Keratinocyte (primary cell): ENCODE measurements around the gene CHSY1. TPM values are rescaled to one million over a fixed set of nuclear protein-coding genes. Genes with fewer than 3 reads are reported as not detected.

Source experiments
- DNase-seq: peaks from one replicate; pipeline ENCODE4 v3.0.0-alpha.2; 2011; ENCODE audit warnings: low read depth, missing footprints, low spot score
- FAIRE-seq: peaks from 2 replicates; lab custom pipeline; 2011; peaks lifted over from hg19 to GRCh38; lab: Jason Lieb, UNC
- H2AFZ ChIP-seq: 2 replicates; pipeline ENCODE4 v1.6.0; 2012; ENCODE audit warnings: low read length, control low read depth, inconsistent platforms; ENCODE audit not compliant: control insufficient read depth
- H3K27ac ChIP-seq: 2 replicates; pipeline ENCODE4 v1.5.1; 2011; ENCODE audit warnings: low read length; ENCODE audit not compliant: control insufficient read depth, insufficient read depth
- H3K27me3 ChIP-seq: 3 replicates; pipeline ENCODE4 v1.6.0; 2011; ENCODE audit warnings: low read length; ENCODE audit not compliant: control insufficient read depth, insufficient read depth; ENCODE audit errors: extremely low read depth
- H3K36me3 ChIP-seq, 2 experiments: 2 replicates in 1 of 2; 3 replicates in 1 of 2; pipeline ENCODE4 v1.5.1; 2011; ENCODE audit warnings: low read length in 2 of 2, mild to moderate bottlenecking in 1 of 2; ENCODE audit not compliant: control insufficient read depth in 2 of 2, insufficient read depth in 2 of 2; ENCODE audit errors: extremely low read depth in 1 of 2
- H3K4me1 ChIP-seq: 3 replicates; pipeline ENCODE4 v1.5.1; 2011; ENCODE audit warnings: low read length; ENCODE audit not compliant: control insufficient read depth, insufficient read depth; ENCODE audit errors: extremely low read depth
- H3K4me2 ChIP-seq: 3 replicates; pipeline ENCODE4 v1.6.0; 2011; ENCODE audit warnings: low read depth, low read length; ENCODE audit not compliant: control insufficient read depth, insufficient read depth; ENCODE audit errors: extremely low read depth
- H3K4me3 ChIP-seq, 3 experiments: fragments of 200-600 bp in 1 of 3; sonication (generic) in 1 of 3; 2 replicates in 2 of 3; 3 replicates in 1 of 3; pipeline ENCODE4 v1.5.1; 2011 to 2016; ENCODE audit warnings: low read length in 3 of 3, mild to moderate bottlenecking in 3 of 3, control low read depth in 2 of 3, inconsistent platforms in 1 of 3, low read depth in 1 of 3, mixed read lengths in 1 of 3, mixed run types in 1 of 3, moderate library complexity in 1 of 3; ENCODE audit not compliant: control insufficient read depth in 2 of 3, insufficient read depth in 2 of 3; ENCODE audit errors: extremely low read depth in 1 of 3
- H3K79me2 ChIP-seq: 2 replicates; pipeline ENCODE4 v1.6.0; 2012; ENCODE audit warnings: low read length; ENCODE audit not compliant: control insufficient read depth, insufficient read depth
- H3K9ac ChIP-seq: 3 replicates; pipeline ENCODE4 v1.6.0; 2011; ENCODE audit warnings: low read length; ENCODE audit not compliant: control insufficient read depth, insufficient read depth; ENCODE audit errors: extremely low read depth
- H3K9me1 ChIP-seq: 3 replicates; pipeline ENCODE4 v1.6.0; 2011; ENCODE audit warnings: low read length; ENCODE audit not compliant: control insufficient read depth, insufficient read depth; ENCODE audit errors: extremely low read depth
- H3K9me3 ChIP-seq: 2 replicates; pipeline ENCODE4 v1.5.1; 2012; ENCODE audit warnings: low read depth, low read length; ENCODE audit not compliant: control insufficient read depth
- H4K20me1 ChIP-seq: 3 replicates; pipeline ENCODE4 v1.6.0; 2011; ENCODE audit warnings: low read length; ENCODE audit not compliant: control insufficient read depth, insufficient read depth; ENCODE audit errors: extremely low read depth
- CTCF ChIP-seq, 3 experiments: IDR thresholded peaks in 1 of 3; conservative IDR thresholded peaks in 1 of 3; optimal IDR thresholded peaks in 1 of 3; 2 replicates in 2 of 3; 3 replicates in 1 of 3; pipeline versions ENCODE3 to v1.5.1; 2011; ENCODE audit warnings: low read length in 3 of 3, mild to moderate bottlenecking in 3 of 3, moderate library complexity in 2 of 3, control low read depth in 1 of 3, inconsistent platforms in 1 of 3; ENCODE audit not compliant: insufficient read depth in 2 of 3; ENCODE audit errors: extremely low read depth in 1 of 3
- EZH2 ChIP-seq: IDR thresholded peaks from one replicate; pipeline ENCODE4 v1.6.1; 2012; ENCODE audit warnings: inconsistent platforms, mild to moderate bottlenecking, low read length, moderate library complexity
- dilution Hi-C: fragments of 300-500 bp; cut with MboI; formaldehyde crosslinking; loops from one replicate; pipeline ENCODE4 v1.7.0; 2020; ENCODE audit warnings: low sequenced_read_pairs; ENCODE audit not compliant: extremely low pct_ligation_motif_present
- polyA plus RNA-seq, 5 experiments: library from polyadenylated mRNA; depleted of rRNA in 3 of 5; stranded (reverse) in 3 of 5; stranded (forward) in 1 of 5; unstranded in 1 of 5; fragments of >200 nt; gene quantifications; 1 replicate in 1 of 5; 2 replicates in 3 of 5; 3 replicates in 1 of 5; pipeline versions ENCODE4 v1.2.1 to v1.2.3, GENCODE V29; 2011 to 2012; ENCODE audit warnings: missing spikeins in 2 of 5, low read depth in 1 of 5, low replicate concordance in 1 of 5

Gene CHSY1
- polyA plus RNA-seq, 1 donor (not counting 4 experiments of a cell fraction or from before 2014, with no cell fraction given), result 27.0 TPM

DNA sequence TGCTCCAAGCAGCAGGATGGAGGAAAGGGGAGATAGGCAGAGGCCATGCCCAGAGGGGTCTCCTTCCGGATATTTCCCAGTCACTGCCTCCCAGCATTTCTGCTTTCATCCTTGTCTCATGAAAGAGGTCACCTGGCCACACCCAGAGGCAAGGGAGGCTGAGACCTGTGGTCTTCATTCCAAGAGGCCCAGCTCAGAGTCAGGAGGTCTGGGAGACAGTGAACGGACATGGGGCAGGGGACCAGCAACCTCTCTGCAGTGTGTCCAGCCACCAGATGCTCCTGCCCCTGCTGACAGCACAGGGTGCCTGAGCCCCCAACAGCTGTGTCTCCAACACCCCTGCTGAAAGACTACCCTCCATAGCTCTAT, 111.2 kb downstream of the CHSY1 start:
- TF ChIP-seq CTCF (optimal IDR thresholded peaks at IDR 0.05 in 1 of 3, IDR thresholded peaks at IDR 0.05 in 1 of 3, conservative IDR thresholded peaks at IDR 0.05 in 1 of 3; ENCODE audit: extremely low read depth in 1 of 3, insufficient read depth in 2 of 3, low read length in 3 of 3) (no peak), EZH2 (no peak)
- FAIRE-seq, result no peak
- no peaks in the 10 kb centered on the region for H3K36me3 ChIP-seq

GRCh38 chr15:101139986-101140696, 111.7 kb downstream of the CHSY1 start:
- no peak for DNase-seq
- Histone ChIP-seq H3K4me2 (no peak overlapping the region), H3K4me3 (no peak overlapping the region), H3K9me3 (no peaks in the 10 kb centered on the region), H3K4me1 (peaks cover 10% of the 10 kb centered on the region), H3K27ac (no peak overlapping the region), H2AFZ (no peak overlapping the region), H4K20me1 (no peaks in the 10 kb centered on the region), H3K36me3 (no peaks in the 10 kb centered on the region), H3K9me1 (peaks cover 2% of the 10 kb centered on the region), H3K27me3 (no peaks in the 10 kb centered on the region), H3K9ac (no peak overlapping the region), H3K79me2 (no peaks in the 10 kb centered on the region)
- dilution Hi-C loops, result no loop called here
- TF ChIP-seq CTCF (optimal IDR thresholded peaks at IDR 0.05 in 1 of 3, IDR thresholded peaks at IDR 0.05 in 1 of 3, conservative IDR thresholded peaks at IDR 0.05 in 1 of 3; ENCODE audit: extremely low read depth in 1 of 3, insufficient read depth in 2 of 3, low read length in 3 of 3) (no peak), EZH2 (no peak)
- no peak for FAIRE-seq

More for the DNA sequence above, 111.2 kb downstream of the CHSY1 start:
- peaks cover 10% of the 10 kb centered on the region for H3K4me1 ChIP-seq
- H3K27me3 ChIP-seq, result no peaks in the 10 kb centered on the region
- H4K20me1 ChIP-seq, result no peaks in the 10 kb centered on the region
- dilution Hi-C loops, result no loop called here
- H3K4me3 ChIP-seq, result no peak overlapping the region
- peaks cover 2% of the 10 kb centered on the region for H3K9me1 ChIP-seq
- H3K9ac ChIP-seq, result no peak overlapping the region
- no peak for DNase-seq
- H3K4me2 ChIP-seq, result no peak overlapping the region
- no peak overlapping the region for H3K27ac ChIP-seq
- no peaks in the 10 kb centered on the region for H3K9me3 ChIP-seq
- no peak overlapping the region for H2AFZ ChIP-seq
- no peaks in the 10 kb centered on the region for H3K79me2 ChIP-seq
